GM18505 (cell line): ENCODE measurements around the gene RAB25.
"Not testable (repeated sequence)": the region's sequence is repeated elsewhere in the genome, so short reads cannot be mapped to it uniquely, and the experiment has no call there.

ENCODE experiments used
- ATAC-seq: cut with Tn5 transposase; IDR thresholded peaks from one replicate; pipeline ENCODE4 v1.9.1; 2021; ENCODE audit not compliant: unreplicated experiment
- POLR2A ChIP-seq: IDR thresholded peaks from 4 replicates; pipeline ENCODE4 v1.6.1; 2011; ENCODE audit warnings: borderline replicate concordance; ENCODE audit not compliant: insufficient read depth, insufficient read length; ENCODE audit errors: extremely low read depth

The RAB25 gene

GRCh38 chr1:156115514-156116374 is 54.8 kb downstream of the RAB25 start:
- TF ChIP-seq POLR2A, result no peak
- ATAC-seq, result no peak

DNA sequence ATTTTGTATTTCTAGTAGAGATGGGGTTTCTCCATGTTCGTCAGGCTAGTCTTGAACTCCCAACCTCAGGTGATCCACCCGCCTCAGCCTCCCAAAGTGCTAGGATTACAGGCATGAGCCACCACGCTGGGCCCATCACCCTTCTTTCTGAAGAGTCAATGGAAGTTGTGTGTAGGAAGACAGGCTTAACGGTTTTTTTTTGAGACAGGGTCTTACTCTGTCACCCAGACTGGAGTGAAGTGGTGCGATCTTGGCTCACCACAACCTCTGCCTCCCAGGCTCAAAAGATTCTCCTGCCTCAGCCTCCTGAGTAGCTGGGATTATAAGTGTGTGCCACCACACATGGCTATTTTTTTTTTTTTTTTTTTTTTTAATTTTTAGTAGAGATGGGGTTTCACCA is 55.8 kb downstream of the RAB25 start:
- not testable (repeated sequence) for ATAC-seq

GRCh38 chr1:156117414-156118176 is 56.6 kb downstream of the RAB25 start:
- TF ChIP-seq POLR2A, result no peak
- no peak for ATAC-seq

GRCh38 chr1:156118177-156118868 is 57.4 kb downstream of the RAB25 start:
- ATAC-seq, result no peak
- no peak for TF ChIP-seq POLR2A

GRCh38 chr1:156119503-156120209 is 58.7 kb downstream of the RAB25 start:
- ATAC-seq, result no peak
- TF ChIP-seq POLR2A, result no peak
